ENCODE results near the gene ELAVL2.

Gene ELAVL2

DNA sequence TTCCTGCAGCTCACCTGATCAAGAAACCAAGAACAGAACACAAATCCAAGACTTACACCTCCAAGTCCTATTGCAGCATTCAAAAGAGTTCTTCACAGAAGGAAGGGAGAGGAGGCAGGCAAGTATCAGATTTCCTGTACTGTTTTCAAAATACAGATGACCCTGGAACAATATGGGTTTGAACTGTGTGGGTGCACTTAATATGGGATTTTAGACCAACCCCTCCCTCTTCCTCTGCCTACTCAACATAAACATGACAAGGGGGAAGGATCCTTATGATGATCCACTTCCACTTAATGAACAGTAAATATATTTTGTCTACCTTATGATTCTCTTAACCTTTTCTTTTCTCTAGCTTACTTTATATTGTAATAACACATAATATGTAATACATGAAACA is 104.6 kb downstream of the ELAVL2 start:
- no peak for DNase-seq

DNA sequence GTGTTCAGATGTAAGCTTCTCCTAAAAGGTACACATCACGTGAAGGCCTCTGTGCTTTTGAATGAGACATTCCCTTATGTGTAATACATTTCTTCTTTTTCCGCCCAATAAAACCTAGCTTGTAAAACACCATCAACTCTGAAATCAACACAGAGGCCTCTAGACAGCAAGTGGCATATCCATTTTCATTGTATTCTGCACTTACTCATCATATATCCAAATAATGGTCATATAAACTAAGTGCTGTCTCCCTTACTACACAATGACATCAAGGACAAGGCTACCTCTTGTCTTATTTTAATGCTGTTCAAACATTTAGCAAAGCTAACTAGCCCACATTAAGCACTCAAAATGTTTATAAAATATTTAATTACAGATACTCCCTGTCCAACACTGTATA is 108.5 kb downstream of the ELAVL2 start:
- no peak for DNase-seq

DNA sequence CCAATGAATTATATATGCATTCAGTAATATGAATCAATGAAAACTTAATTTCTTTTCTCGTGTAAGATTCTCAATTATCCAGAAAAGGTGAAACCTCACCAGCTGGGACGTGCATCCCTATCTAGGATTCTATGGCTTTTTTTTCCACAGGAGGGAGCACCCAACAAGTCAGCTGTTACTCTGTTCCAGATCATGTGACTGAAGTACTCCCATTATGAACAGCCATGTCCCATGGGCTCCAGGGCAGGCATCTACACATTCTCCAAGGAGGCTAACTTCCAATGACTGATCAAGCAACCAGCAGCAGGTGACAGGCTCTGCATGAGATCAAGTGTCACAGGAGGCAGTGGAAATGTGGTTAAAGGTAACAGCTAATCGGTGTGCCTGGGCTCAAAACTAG is 118.8 kb downstream of the ELAVL2 start:
- no peak for DNase-seq

DNA sequence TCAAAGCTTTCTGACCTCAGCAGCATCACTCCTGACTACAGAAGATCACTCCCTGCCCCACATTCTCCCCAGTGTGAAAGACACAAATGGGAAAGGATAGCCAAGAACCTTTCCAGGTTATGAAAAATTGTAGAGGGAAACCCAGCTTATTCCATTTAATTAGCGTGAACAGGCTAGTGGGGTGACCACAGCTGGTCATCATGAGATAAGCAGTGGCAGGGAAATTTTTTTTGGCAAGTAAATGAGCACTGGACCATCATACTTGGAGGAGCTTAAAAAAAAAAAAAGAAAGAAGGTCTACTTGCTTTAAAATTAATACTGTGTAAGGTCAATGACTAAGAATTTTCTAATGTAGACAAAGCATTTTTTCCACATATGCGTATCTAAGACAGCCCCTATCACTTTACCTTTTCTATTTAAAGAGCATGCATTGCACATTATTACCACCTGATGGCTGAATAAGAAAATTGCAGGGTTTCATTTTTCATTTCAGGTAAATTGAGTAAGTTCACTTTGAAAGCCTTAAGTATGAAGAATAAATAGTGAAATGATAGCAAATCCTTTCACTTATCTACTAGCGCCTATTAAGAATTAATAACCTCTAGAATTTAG is 123.6 kb downstream of the ELAVL2 start:
- DNase-seq = no peak

DNA sequence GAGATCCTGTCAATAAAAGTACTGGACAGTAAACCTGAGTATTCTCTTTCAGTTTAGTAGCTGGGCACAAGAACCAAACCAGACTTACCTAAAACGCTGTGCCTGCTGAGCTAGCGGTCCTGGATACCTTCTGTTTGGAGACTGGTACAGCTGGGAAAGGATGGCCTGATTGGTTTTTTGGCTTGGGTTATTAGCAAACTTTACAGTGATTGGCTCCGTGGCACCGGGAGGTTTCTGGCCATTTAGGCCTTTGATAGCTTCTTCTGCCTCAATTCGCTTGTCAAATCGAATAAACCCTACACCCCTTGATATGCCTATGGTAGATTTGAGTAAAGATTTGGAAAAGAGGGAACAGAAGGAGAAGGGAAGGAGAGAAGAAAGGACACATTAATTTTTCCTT is 124.7 kb downstream of the ELAVL2 start:
- no peak for DNase-seq

DNA sequence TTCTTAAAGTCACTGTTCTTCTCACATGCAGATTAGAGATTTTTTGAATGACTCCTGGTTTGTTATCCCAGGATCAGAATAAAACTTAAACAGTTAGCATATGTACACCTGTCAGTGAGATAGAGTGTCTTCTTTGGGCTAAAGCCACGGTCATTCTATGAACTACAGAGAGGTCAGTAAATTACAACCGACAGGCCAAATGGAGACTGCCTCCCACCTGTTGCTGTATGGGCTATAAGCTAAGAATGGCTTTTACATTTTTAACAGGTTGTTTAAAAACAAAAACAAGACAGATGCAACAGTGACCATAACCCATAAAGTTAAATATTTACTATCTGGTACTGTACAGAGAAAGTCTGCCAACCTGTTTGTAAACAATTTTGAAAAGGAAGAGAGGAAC is 125.7 kb downstream of the ELAVL2 start:
- DNase-seq = no peak

DNA sequence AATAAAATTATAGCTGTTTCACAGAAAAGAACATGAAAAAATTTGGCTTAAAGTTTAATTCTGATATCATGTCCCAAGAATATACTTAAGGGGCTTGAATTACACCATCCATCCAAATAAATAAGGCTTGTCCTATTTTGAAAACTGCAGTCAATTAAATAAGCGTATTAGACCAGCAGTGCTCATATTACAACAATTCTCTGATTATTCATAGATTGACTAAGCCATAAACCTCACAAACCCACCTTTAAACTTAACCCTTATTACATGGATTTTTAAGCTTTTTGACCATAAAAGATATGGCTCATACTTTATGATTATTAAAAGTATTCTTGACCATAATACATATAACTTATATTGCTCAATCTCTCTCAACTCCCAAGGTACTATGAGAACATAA is 127.9 kb downstream of the ELAVL2 start:
- DNase-seq = no peak

DNA sequence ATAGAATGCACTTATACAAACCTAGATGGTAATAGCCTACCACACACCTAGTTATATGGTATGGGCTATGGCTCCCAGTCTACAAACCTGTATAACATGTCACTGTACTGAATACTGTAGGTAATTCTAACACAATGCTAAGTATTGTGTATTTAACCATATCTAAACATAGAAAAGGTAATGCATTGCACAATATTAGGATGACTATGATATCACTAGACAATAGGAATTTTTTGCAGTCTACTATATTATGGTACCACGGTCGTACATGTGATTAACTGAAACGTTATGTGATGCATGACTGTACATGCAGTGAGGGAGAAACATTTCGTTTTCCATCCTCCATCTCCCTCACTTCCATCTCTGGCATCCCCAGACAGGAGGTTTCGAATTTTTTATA is 130.5 kb downstream of the ELAVL2 start:
- DNase-seq = no peak

DNA sequence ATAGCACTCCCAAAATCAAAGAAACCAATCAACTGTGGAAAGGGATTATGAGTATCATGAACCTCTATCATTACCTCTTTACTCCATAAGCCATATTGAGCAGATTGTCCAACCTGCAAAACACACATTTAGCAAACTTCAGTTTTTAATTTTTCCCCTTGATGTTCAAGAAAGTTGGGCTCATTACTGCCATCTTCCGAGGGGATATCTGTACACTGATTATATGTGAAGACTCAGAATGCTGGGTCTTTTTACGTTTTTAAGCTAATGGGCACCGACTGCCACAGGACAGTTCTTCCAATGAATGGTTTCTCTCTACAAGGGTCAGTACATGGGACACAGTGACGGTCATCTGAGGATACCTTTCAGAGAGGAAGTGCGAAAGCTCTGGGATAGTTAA is 132.7 kb downstream of the ELAVL2 start:
- DNase-seq = no peak

DNA sequence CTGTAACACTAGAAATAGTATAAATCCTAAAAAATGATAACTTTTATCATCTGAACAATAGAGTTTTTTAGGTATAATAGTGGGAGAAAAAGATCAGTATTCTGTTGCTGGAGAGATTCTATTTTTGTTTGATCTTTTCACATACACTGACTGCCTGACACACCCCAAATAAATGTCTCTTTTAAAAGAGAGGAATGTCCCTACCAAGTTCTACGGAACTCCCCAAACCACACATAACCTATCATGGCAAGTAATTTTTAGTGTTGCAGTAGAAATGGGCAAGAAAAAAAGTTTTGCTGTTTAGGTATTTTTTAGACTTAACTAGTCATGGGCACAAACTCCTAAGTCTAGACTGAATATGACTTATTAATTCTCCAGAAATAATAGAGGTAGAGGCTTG is 139.1 kb downstream of the ELAVL2 start:
- DNase-seq = no peak

DNA sequence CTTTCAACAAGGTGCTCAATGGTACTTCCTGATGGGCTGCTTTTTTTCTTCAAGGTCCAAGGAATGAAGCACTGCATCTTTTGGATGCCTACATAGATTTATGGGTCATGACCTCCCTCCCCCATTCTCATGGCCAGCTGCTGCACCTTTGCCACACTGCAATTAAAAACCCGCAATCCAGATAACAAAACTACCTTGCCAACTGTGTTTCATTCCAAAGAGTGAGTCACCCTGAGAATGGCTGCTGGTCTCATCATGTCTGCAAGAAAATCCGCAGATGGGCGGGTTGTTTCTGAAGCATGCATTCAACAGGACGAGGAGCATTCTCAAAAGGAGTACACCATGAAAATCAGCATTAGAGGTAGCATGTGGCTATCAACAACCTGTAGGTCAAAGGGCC is 139.8 kb downstream of the ELAVL2 start:
- DNase-seq = no peak

DNA sequence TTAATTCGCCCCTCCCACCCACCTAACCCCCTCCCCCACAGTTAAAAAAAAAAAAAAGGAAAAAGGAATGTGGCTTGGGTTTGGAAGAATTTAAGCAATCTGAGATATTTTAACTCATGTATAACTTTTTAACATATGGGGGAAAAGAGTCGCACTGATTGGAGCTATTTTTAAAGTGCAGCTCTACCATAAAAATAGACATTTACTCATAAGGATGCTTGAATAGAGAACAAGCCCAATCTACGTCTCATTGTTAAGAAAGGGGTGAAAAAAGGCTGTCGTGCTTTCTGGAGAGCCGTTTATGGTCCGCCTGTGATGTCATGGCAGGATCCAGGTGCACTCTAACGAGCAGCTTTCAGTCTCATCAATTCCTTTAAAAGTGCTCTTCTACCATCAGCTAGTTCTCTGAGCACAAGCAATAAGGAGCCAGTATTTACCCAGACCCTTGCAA is 142.4 kb downstream of the ELAVL2 start:
- DNase-seq = no peak

DNA sequence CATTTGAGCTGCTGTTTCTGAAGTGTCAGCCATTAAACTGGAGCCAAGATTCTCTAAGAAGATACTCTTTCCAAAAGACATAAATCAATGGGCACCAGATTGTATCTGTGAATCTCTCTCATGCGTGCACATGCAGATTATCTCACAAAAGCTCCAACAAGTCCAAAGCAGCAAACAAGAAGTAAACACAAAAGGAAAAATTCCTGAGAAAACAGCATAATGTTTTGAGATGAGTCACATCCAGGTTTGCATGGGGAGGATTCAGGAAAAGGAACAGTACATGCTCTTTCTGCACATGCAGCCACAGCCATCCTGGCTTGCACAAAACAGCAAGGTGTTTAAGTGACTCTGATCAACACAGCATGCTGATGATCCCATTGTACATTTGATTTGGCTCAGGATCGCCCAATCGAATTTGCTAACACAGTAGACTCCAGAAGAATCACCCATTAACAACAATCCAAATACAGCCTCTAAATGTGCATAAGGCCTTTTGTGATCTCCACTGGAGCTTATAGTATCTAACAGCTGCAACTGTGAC is 143.1 kb downstream of the ELAVL2 start:
- DNase-seq = no peak

DNA sequence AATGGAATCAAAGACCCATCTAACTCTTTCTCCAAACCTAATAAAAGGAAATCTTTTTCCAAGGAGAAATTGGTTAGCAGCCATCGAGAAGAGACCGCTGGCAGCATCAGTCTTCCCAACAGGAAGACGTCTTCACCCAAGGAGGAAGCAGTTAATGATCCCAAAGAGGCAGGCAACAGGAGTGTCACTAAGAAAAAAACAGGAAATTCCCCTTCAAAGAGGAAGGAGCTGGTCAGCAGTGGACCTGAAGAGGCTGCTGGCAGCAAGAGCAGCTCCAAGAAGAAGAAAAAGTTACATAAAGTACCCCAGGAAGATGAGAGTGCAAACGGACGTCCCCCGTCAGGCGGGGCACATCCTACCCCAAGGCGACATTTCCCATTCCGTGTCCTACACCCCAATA is 143.7 kb downstream of the ELAVL2 start:
- DNase-seq = no peak

DNA sequence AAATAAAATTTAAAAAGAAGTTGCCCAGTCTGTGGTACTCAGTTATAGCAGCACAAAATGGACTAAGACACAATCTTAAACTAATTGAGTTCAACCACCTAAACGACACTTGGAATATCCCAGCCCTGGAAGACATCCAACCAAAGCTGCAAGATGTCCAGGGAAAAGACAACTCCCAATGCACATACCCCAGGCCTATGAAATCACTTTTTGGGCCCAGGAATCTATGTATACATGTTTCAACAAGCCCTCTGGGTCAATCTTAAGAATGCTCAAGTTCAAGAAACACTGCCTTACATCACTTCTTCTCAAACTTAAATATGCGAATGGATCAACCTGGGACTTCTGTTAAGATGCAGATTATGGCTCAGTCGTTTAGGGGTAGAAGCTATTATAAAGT is 148.6 kb downstream of the ELAVL2 start:
- DNase-seq = no peak

DNA sequence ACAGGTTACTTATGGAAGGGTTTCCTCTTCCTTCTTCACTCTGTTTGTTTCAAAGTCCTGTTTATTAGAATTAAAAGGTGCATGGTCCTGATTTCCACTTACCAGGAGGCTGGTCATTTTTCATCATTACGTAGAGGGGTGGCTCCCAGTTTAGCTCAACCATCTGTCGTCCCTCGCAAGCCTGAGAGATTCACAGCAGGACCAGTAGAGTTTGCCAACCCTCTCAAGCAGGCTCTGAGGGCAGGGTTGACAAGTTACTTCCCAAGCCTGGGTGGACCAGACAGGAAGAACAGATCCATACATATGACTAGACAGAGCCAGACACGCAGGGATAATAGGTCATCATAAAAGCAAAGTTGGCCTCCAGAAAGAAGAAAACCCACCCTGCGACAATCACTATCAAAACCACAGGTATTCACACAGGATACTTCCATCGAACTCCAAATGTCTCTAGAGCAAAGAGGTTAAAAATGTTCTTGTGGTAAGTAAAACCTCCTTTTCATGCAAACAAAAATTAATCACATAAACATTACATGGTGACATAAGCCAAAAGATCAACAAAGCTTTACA is 151.9 kb downstream of the ELAVL2 start:
- no peak for DNase-seq

DNA sequence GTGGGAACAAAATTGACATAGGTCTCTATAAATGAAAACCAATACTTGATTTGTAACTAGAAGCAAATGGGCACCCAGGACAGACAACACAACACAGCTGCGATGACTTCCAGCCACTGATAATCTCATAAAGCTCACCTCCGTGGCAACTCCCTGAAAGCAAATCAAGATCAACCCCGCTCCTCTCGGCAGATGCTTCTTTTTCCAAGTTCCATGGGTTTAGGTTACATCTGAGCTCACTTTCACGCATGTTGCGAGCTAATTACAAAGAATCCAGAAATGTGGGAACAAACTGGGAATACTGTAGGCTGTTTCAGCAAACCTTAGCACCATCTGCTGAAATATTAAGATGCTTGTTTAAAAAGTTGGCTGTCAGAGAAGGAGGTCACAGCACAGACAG is 153.9 kb downstream of the ELAVL2 start:
- no peak for DNase-seq

DNA sequence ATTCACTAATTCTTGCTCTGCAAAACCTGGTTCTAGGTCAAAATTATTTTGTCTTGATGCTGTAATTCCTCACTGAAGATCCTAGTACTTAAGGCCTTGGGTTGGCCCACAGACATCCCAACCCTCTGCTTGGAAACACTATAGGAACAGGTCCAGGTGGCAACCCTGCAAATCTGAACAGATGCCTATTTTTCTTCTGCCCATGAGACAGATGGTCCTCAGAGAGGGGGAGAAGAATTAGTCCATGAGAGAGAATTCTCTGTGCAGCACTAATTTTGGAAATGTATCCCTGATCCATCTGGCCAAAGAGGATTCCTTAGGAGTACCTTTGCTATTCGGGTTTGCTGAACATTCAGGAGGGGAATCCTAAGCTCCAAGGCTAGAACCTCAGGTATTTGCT is 156.3 kb downstream of the ELAVL2 start:
- no peak for DNase-seq

DNA sequence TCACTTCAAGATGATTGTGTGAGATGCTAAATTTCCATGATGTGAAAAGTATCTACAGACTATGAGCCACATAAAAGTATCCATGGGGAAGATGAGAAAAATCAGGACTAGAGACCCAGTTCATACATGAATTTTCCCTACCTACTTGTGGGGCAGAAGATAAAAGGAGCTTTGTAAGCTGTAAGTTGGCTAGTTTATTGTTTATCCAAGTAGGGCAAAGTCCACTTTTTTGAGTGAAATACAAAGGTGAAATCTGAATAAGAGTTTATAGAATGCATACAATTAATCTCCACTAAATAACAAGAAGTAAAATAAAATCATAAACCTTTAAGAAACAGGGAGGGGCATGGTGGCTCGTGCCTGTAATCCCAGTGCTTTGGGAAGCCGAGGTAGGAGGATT is 160.4 kb downstream of the ELAVL2 start:
- no peak for DNase-seq

DNA sequence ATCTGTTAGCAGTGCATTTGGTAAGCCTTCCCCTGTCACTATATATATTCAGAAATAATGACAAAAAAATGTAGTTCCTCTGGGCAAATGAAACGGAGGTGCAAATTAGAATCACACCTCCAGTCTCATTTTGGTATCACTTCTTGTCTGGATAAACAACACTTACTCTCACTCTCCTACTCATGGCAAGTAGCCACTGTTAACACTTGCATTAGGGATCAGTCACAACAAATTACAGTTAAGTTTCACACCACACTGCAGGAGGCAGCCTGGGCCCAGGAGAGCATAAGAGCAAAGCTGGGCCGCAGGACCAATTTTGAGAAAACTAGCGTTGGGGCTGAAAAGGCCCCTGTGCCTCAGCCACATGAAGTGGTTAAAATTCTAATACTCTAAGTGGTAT is 161.0 kb downstream of the ELAVL2 start:
- no peak for DNase-seq

DNA sequence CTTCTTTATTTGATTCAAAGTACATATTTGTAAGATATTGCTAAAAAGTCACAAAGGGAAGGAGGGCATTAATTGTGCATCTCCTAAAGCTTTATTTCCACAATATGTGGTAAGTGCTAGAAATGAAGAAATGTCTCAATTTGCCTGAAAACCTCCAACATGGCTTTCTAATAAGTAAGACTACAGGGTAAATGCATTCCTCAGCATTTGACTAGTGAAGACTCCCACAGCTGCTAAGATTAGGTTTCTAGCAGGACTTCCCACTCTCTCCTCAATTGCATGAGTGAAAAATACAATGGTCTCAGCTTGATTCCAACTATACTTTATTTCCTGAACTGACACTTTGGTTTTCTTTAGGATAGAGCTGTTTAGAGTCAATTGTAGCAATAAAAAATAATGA is 162.1 kb downstream of the ELAVL2 start:
- DNase-seq = no peak

DNA sequence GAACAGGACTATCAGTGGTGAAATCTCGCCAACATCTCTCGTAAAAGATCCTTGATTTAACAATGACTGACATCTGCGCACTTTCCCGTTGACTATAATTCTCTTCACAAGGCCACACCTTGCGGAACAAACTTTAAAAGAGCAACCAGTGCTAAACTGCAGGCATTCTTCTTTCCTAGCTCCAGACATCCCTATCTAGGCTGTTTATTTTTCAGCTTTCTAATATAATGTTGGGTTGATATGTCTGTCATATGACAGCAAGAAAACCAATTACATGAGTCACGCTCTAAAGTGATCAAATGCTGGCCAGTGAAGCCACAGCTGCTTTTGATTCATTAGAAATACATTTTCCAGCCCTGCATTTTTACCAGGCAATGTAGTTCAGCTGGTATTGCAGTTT is 162.5 kb downstream of the ELAVL2 start:
- DNase-seq = no peak

DNA sequence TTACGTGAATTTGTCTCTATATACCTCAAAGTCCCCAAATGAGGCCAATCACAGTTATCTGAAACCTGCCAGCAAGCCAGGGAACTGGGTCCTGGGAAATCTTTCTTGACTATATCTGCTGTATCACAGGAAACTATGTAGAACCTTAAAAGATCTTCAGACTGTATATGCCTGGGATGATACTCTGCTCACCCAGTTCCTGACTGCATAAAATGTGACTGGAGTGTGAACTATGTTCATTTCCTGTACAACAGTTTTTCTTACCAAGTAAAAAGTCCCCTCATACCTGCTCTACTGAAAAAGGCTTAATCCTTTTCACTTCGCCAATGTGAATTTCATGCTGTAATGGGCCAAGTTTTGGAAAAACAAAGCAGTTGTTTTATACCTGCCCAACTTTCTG is 162.9 kb downstream of the ELAVL2 start:
- no peak for DNase-seq

DNA sequence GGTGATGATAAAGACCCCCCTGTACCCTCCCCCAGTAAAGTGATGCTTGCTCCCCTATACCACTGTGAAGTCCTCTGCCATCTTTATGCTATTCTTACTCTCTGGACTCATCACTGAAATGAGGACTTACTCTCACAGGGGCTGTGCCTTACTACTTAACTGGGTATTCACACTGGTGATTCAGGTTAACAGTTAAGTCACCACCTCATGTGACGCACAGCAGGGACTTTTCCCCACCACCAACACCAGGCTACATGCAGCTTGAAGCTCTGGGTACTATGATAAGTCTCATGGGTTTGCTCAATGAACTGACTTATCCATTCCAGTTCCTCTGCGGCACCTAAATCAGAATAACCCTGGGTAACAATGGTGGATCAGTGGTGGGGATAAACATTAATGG is 163.7 kb downstream of the ELAVL2 start:
- no peak for DNase-seq

DNA sequence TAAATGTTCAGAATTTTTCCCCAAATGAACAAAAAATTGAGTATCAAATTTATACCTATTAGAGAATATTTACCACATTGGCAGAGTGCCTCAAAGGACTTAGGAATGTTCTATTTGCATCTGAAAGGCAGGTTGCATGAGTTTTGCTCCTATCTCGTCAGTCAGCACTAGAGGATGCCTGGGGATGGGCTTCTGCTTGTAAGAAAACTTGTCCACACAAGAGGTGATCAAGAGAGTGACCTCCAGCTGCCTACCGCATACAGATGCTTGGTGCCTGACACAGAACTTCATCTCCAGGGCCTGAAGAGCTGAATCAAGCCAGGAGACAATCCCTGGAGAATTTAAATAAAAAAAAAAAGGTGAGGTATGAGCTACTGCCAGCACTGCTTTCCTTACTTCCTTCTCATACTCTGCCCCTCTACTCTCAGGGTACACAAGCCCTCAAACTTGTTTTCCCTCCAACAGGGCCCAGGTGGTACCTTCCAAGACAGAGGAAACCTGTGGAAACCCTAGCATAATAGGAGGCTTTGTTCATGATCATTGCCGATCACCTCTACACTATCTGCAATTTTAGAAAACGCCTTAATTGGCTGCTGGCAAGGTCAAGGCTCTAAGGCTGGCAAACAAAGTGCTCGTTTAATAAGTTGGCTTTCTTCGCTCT is 166.6 kb downstream of the ELAVL2 start:
- no peak for DNase-seq

All from SHP77 treated with DMSO at 0.1 percent for 48 hours (cell line).